Endothelial cell of umbilical vein (primary cell): Measurements from ENCODE around the gene CAMTA1.

Source experiments
- CTCF ChIP-seq, 2 donors: IDR thresholded peaks; 1 replicate in 1 of 2; 2 replicates in 1 of 2; pipeline ENCODE4 v1.5.1; 2011; ENCODE audit warnings: low read length in 2 of 2, mild to moderate bottlenecking in 2 of 2, moderate library complexity in 2 of 2, control low read depth in 1 of 2, inconsistent platforms in 1 of 2, low read depth in 1 of 2; ENCODE audit not compliant: insufficient read depth in 1 of 2; ENCODE audit errors: extremely low read depth in 1 of 2
- POLR2A ChIP-seq: IDR thresholded peaks from 2 replicates; pipeline ENCODE4 v1.6.1; 2012; ENCODE audit warnings: low read depth, mild to moderate bottlenecking, control low read depth, low read length
- POLR2AphosphoS5 ChIP-seq: IDR thresholded peaks from 2 replicates; pipeline ENCODE4 v1.6.1; 2012; ENCODE audit warnings: low read depth, mild to moderate bottlenecking, control low read depth, low read length, moderate library complexity; ENCODE audit not compliant: insufficient read depth

GRCh38 chr1:7679159-7679872, 894.1 kb downstream of the CAMTA1 start:
- TF ChIP-seq POLR2AphosphoS5: no peak
- no peak for TF ChIP-seq POLR2A
- no peak for TF ChIP-seq CTCF (IDR thresholded peaks at IDR 0.05; ENCODE audit: extremely low read depth in 1 of 2, insufficient read depth in 1 of 2, low read depth in 1 of 2, low read length in 2 of 2)
